HG02798 (cell line): Measurements from ENCODE around the gene ZNF813.

Experiments
- ATAC-seq: cut with Tn5 transposase; IDR thresholded peaks from one replicate; pipeline ENCODE4 v1.9.1; 2021; ENCODE audit warnings: mild to moderate bottlenecking; ENCODE audit not compliant: unreplicated experiment, poor library complexity

The ZNF813 gene

GRCh38 chr19:53518716-53519115 is 51.2 kb downstream of the ZNF813 start:
- no peak for ATAC-seq

GRCh38 chr19:53519446-53519845 is 51.9 kb downstream of the ZNF813 start:
- ATAC-seq, result no peak

- no peak for ATAC-seq
These were observed 52.6 kb downstream of the ZNF813 start for GRCh38 chr19:53520163-53520546.

- ATAC-seq, result peak; percentile 98
These were observed 53.2 kb downstream of the ZNF813 start for GRCh38 chr19:53520547-53521372.

GRCh38 chr19:53521373-53522202 is 54.1 kb downstream of the ZNF813 start:
- no peak for ATAC-seq

GRCh38 chr19:53525922-53526321 is 58.4 kb downstream of the ZNF813 start:
- no peak for ATAC-seq

GRCh38 chr19:53530622-53531021 is 63.1 kb downstream of the ZNF813 start:
- no peak for ATAC-seq

- ATAC-seq, result no peak
These were observed 63.9 kb downstream of the ZNF813 start for GRCh38 chr19:53531457-53531856.

- ATAC-seq, result no peak
These were observed 64.8 kb downstream of the ZNF813 start for GRCh38 chr19:53532362-53532761.

- no peak for ATAC-seq
These were observed 68.7 kb downstream of the ZNF813 start for GRCh38 chr19:53536225-53536548.

- ATAC-seq, result no peak
These were observed 69.6 kb downstream of the ZNF813 start for GRCh38 chr19:53537121-53537520.

GRCh38 chr19:53537521-53538377 is 70.2 kb downstream of the ZNF813 start, which contains the start of gene ZNF331:
TSS of gene ZNF331 (plus strand) at chr19:53538145. CDS start at chr19:53569377, 31,232 bp downstream.
- peak; percentile 86 for ATAC-seq

GRCh38 chr19:53538378-53539109 is 71.0 kb downstream of the ZNF813 start:
- no peak for ATAC-seq

GRCh38 chr19:53540091-53540490 is 72.6 kb downstream of the ZNF813 start:
- ATAC-seq, result no peak

- no peak for ATAC-seq
These were observed 74.4 kb downstream of the ZNF813 start for GRCh38 chr19:53541971-53542370.

- ATAC-seq, result no peak
These were observed 77.9 kb downstream of the ZNF813 start for GRCh38 chr19:53545271-53546065.
